GM18858 (cell line): Measurements from ENCODE around the gene TBPL1.

Source experiments
- ATAC-seq: cut with Tn5 transposase; IDR thresholded peaks from one replicate; pipeline ENCODE4 v1.9.1; 2021; ENCODE audit not compliant: unreplicated experiment

TBPL1 gene

GRCh38 chr6:134005800-134006199 is 52.8 kb downstream of the TBPL1 start:
- ATAC-seq: no peak

GRCh38 chr6:134007077-134007476 is 54.1 kb downstream of the TBPL1 start:
- ATAC-seq: no peak

DNA sequence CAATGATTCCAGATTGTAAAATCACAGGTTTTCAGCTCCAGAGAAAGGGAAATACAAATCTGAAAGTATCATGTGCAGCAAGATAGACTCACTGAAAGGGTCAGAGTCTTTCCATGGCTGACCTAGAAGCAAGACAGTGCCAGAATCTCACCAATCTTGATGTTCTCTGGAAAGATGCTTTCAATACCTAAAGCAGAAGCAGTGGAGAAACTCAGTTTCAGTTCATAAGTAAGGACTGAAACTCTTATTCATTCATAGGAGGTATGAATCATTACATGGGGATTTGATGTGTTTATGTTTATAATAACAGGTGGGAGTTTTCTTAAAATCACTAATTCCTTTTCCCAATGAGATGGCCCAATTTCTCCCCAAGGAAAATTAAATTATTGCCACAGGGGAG is 56.9 kb downstream of the TBPL1 start:
- ATAC-seq: no peak

GRCh38 chr6:134010400-134010799 is 57.4 kb downstream of the TBPL1 start:
- no peak for ATAC-seq

GRCh38 chr6:134010974-134011373 is 58.0 kb downstream of the TBPL1 start:
- no peak for ATAC-seq

GRCh38 chr6:134014588-134015137 is 61.6 kb downstream of the TBPL1 start:
- ATAC-seq: no peak

DNA sequence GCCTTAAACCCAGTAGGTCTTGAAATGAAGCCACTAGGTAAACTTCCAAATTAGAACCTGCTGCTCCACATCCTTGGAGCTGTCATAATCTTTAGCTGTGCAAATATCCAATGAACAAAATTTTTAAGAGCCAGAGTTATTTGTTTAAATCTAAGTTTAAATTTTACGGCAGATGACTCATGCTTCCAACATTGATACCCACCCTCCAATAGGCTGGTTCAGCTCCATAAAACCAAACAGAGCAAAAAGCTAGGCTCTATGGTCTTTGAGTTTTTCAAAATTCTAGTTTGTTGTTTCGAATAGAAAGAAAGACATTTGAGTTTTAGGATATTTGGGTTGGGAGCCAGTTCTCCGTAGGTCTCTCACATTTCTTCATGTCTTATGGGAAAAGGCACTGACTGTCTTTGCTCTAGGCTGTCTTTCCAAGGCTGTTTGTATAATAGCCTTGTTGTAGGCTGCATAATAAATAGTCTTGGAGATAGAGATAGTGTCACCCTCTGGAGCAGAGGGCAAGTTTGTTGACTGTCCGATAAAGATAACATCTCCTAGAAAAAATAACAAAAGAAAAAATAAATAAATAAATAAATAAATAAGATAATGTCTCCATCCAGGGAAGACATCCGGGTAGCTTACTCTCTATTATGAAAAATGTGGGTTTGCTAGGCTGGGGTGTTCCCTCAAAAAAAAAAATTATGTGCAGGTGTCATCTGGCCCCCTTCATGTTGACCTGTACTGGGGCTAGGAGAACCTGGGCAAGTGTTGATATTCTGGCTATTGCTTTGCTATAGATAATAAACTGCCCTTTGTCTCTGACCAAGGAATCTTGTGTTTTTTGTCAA is 62.9 kb downstream of the TBPL1 start:
- ATAC-seq: no peak

DNA sequence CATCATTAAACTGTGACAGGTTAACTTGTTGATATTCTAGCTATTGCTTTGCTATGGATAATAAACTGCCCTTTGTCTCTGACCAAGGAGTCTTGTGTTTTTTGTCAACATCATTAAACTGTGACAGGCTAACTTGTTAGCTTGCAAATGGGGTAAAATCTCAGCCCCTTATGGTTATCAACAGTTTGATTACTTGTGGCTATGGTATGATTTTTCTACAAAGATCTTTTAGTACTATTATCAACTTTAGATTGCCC is 63.5 kb downstream of the TBPL1 start:
- no peak for ATAC-seq

DNA sequence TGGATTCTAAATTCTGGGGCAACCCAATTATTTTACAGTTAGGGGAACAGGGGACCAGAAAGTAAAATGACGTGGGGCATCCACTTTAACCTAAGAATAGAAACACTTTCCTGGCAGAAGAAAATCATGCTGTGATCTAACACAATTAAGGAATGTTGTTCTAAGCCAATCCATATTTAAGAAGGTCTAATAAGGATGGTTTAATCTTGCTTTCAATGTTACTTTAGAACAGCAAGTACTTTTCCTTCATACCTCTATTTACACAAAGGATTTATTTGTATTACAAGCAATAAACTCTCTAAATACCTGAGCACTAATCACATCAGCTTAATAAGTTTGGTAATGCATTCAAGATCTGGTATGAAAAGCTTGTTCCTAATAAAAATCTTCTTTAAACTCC is 67.0 kb downstream of the TBPL1 start:
- ATAC-seq: no peak

GRCh38 chr6:134020543-134020942 is 67.5 kb downstream of the TBPL1 start:
- ATAC-seq: no peak

DNA sequence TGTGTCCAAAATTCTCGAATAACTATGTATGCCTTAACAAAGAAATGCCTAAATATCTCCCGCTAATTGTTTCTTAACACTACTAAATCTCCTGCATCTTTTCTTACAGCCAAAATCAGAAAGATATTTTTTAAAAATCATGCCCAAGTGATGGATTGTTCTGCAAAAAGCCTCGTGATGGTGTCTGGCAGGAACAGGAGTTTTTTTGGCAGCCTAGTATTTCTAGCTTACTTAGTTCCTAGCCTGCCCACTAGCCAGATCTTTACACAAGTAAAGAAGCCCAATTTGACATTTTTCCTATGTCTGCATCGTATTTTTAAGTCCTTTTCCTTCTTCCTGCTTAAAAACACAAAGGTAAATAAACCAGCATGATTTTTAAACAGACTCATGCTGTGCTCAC is 67.9 kb downstream of the TBPL1 start:
- ATAC-seq: no peak

DNA sequence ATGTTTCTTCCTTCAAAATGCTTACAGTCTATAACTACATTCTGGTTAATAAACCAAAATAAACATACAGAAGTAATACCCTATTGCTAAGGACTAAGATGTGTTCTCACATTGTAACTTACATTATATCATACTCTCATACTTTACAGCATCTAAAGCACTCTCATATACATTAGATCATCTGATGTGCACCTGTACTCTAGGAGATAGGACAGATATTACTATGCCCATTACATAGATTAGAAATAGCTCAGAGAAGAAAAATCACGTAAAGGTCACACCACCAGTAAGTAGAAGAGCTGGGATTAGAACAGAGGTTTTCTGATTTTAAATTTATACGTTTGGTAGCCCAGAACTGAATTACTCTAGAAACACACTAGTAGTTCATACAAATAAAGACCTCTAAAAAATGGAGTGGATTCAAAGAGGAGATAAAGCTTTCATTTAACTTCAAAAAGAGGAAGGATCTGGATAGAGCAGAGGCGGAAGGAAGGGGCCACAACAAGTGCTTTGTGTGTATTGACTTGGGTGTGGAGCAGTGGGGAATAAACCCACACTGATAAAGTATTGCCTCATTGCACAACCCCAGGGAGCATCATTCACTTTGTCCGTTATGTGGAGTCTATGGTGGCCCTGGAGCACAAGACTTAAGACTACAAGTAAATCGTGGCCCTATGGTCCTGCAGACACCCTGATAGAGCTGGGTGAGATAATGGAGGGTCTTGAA is 68.5 kb downstream of the TBPL1 start:
- no peak for ATAC-seq

DNA sequence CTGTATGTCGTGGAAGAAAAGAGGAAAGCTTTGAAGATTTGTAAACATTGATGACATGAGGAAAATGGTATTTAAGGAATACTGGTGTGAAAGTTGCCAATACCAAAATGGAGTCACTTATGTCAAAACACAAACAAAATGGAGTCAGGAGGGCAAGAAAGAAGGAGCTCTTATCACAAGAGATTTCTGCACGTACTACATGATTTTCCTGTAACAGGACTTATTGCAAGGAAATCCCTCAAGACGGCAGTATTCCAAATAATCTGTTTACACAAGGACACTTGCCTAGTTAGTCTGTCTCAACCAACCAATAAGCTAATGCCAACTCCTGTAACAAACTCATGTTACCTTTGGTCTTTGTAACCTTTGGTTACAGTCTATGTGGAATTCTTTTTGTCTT is 69.6 kb downstream of the TBPL1 start:
- ATAC-seq: no peak

GRCh38 chr6:134026597-134026996 is 73.6 kb downstream of the TBPL1 start:
- no peak for ATAC-seq

- no peak for ATAC-seq
Observed at GRCh38 chr6:134028438-134028837, 75.4 kb downstream of the TBPL1 start.

DNA sequence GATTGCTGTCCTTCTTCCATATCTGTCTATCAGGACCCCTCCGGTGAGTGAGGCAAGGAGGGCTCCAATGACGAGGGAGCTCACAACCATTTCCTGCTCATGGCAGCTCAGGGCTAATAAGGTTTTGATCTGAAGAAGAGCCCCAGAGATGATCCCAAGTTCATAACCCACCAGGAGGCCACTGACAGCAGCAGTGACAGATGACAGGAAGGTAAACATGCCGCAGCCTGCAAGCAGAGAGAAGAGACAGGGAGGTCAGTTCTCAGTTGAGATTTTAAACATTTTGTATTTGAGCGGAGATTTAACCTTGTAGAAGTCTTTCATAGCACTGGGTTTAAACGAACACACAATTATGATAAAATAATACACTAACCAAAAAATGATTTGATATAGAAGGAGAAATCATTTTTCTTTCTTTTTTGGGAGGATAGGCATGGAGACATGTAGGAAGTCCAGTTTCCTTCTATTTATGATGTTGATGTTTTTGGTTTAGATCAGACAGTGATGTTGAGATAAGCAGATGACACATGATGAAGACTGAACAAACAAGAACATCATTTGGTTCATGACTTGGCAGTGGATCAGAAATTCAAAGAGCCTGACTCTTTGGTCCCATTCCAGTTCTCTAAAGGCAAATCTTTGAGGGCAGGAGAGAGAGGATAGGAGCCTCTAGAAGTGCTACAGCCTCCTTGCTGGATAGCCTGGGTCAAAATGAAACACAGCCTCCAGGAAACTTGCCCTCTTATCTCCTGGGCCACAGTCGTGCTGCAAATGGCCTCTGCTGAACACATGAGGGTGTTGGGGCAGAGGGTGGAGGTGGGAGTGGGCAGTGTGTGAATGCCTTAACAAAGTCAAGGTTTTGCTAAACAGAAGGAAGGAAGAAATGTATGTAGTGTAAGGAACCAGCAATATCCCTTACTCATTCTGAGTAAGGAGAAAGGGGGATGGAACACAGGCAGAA is 76.8 kb downstream of the TBPL1 start:
- no peak for ATAC-seq

DNA sequence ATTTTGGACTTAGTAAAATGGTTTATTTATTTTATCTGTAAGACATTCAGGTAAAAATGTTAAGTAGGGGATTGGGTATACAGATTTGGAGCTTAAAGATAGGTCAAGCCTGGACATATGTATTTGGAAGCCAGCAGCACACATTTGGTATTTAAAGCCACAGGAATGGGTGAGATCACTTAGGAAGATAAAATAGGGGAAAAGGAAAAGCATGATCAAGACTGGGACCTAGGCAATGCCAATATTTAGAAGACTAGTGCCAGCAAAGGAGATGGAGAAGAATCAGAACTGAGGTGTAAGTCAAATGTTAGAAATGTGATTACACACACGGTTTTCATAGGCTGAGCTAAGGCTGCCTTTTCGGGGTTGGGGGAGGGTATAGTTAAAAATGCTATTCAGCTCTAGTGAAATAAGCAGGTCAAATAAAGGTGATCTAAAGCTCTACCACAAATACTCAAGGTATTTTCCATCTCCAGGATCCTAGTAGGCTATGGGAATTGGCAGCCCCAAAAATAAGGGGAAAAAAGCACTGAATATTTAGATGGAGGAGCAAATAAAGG is 78.8 kb downstream of the TBPL1 start:
- no peak for ATAC-seq

DNA sequence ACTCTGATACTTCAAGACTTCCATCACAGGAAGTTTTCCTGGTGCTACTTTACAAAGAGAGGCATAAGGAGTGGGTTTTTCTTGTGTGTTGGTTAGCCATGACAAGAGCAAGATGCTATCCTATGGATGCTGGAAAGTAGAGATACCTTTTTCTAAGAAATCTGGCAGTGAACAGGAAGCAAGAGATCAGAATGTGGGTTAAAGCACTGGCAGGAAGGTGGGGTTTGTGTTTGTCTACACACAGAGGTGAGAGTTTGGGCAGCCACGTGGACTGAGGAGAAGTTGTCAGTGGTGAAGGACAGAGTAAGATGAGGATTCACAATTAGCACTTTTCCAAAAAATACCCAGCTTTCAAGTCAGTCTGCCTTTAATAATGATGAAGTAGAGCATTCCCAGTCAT is 81.5 kb downstream of the TBPL1 start:
- ATAC-seq: no peak

DNA sequence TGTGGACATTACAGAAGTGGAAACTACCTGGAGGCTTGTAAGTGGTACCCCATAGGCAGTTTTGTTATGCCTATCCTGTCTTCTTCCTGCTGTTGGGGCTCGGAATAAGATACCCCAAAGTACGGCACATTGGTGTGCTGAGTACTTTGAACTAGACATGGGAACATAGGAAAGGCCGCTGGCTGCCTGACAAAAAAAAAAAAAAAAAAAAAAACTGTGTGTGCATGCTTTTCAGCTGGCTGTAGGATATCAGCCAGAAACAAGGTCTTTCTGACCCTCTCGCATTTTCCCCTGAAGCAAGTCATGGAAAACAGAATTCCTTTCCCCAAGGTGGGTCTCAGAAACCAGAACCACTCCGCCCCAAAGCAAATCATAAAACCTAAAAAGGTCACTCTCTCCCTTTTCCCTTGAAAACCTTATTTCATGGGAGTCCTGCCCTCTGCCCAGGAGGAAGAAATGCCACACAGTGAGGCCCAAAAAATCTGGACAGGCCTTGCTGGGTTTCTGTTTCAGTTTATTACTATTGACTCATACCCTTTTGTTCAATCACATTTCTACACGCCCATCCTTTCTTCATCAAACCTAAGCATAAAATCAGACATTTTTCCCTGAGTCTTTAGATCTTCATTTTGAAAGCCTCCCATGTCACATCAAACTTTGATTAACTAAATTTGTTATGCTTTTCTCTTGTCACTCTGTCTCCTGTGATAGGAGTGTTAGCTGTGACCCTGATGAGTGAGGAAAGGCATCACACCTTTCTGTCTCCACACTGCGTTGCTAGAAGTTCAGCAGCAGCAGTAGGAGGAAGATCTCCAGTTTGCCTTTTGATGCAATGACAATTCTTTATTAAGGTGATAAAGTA is 82.2 kb downstream of the TBPL1 start:
- no peak for ATAC-seq

DNA sequence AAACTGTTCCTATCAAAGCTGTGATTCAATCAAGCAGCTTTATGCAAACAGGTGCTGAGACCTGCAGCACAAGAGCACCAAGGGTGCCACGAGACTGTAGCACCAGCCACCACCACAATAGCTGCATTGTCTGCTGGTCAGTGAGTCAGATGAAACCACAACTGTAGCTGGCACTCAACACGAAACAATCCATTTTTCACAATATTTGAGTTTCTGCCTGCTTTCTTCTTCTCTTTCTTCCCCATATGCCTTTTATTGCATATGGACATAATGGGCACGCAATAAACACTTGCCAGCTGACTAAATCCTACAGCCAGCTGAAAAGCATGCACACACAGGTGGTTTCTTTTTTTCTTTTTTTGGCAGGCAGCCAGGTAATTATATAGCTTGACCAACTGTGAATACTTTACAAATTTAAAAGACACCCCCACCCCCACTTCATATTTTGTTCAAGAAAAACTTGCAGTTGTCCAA is 82.8 kb downstream of the TBPL1 start:
- ATAC-seq: peak; percentile 62
